T-helper 1 cell treated with Interleukin-12 subunit alpha and Interleukin-12 subunit beta and Interleukin-4 antibody, amounts not matched to agents 30 ng/mL and 1 ng/mL, for 36 hours (primary cell): ENCODE data around the gene EFEMP2. TPM values are rescaled to one million over a fixed set of nuclear protein-coding genes. Genes with fewer than 3 reads are reported as not detected.
"Not testable (repeated sequence)": the region's sequence is repeated elsewhere in the genome, so short reads cannot be mapped to it uniquely, and the experiment has no call there.

ENCODE experiments used
- intact Hi-C: fragments of 100-400 bp; cut with micrococcal nuclease; formaldehyde crosslinking; loops from one replicate; pipeline ENCODE4 v1.15.1; 2024
- total RNA-seq: library from RNA; stranded (reverse); gene quantifications from 2 replicates; pipeline ENCODE4 v1.2.3, GENCODE V29; 2022

EFEMP2 gene
- total RNA-seq, 1 donor from 2014 or later, result 7.2 TPM

DNA sequence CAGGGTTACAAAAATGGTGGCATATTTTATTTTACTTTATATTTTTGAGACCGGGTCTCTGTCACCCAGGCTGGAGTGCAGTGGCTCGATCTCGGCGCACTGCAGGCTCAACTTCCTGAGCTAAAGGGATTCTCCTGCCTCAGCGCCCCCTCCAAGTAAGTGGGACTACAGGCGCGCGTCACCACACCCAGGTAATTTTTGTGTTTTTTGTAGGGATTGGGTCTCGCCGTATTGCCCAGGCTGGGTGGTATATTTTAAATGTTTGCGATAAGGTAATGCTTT is 28.2 kb upstream of the EFEMP2 start:
- intact Hi-C loops, result loop anchor here (1.0 kb wide), 7 partner anchors 8 to 181 kb away; partner anchors contain the start of genes C11orf68, CCDC85B, DRAP1 and RNASEH2C

- intact Hi-C loops, result loop anchor here (1.0 kb wide), 7 partner anchors 9 to 180 kb away; partner anchors contain the start of genes C11orf68, CCDC85B, DRAP1 and RNASEH2C
Observed at GRCh38 chr11:65900125-65900898, 27.7 kb upstream of the EFEMP2 start, which contains the start of gene FOSL1. Gene FOSL1, minus strand, starts transcription at chr11:65900388. Its CDS starts 49 bp downstream, at chr11:65900339.

DNA sequence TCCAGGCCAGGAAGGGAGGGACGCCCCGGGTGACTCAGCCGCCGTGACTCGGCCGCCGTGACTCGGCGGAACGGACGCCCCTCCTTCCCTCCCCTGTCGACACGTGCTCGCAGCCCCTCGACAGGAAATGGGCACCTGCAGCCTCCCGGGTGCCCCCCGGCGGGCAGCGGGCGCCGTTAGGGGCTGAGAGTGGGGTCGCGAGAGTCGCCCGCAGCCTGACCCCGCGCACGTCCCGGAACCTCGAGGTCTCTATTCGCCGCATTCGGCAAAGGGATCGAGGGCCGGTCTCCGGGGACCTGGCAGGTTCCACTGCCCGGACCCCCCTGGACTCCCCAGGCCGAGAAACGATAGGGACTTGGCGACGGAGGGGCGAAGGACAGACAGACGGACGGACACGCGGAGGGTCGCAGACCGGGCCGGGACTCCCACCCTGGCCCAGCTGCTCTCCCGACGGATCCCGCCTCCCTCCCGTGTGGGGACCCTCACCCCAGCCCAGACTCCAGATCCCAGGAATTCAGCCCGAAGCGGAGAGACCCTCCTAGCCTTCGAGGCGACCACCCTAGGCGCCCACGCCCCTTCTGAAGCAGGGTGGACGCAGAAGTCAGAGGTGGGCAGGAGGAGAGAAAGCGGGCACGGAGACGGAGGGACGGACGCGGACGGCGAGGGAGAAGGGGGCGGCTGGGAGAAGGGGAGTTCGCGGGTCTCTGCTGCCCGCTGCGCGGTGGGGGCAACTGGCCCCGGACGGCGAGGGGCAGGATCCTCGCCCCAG is 26.9 kb upstream of the EFEMP2 start:
- intact Hi-C loops, result loop anchor here (1.0 kb wide), 7 partner anchors 9 to 179 kb away; partner anchors contain the start of genes C11orf68, CCDC85B, DRAP1 and RNASEH2C

- intact Hi-C loops, result no loop called here
Observed at GRCh38 chr11:65898656-65899355, 26.2 kb upstream of the EFEMP2 start.

DNA sequence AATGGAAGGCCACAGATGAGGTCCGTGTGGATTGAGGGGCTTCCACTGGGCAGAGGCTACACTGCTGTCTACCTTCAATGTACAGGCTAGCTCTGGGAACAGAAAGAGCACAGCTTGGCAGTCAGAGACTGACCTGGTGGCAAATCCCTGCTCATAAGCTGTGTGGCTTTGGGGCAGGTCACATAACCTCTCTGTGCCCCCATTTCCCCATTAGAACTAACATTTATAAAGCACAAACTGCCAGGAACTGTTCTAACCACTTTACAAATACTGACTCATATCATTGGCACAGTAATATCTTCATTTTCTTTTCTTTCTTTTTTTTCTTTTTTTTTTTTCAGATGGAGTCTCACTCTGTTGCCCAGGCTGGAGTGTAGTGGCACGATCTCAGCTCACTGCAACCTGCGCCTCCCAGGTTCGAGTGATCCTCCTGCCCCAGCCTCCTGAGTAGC is 24.4 kb upstream of the EFEMP2 start:
- intact Hi-C loops, result no loop called here

- intact Hi-C loops, result no loop called here
Observed at GRCh38 chr11:65896034-65896999, 23.7 kb upstream of the EFEMP2 start.

DNA sequence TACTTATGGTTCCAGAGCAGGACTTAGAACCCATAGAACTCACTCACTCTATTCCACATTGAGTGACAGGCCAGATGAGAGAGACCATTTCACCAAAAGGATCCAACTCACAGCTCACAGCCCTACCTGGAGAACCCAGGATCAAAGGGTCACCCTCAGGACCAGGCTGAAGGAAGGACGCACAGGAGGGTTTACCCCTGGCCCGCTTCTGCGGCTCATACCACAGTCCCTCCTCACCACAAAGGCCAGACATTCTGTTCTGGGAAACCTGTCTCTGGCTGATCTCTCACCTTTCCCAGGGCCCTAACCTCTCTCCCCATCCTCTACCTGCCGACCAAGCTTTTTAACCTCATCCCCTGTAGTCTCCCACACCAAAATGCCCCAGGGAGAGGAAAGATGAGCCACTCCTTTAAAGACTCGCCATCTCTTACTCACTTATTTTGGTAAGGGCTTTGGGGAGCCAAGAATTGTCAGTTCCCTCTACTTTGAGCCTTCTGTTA is 22.9 kb upstream of the EFEMP2 start:
- intact Hi-C loops, result no loop called here

DNA sequence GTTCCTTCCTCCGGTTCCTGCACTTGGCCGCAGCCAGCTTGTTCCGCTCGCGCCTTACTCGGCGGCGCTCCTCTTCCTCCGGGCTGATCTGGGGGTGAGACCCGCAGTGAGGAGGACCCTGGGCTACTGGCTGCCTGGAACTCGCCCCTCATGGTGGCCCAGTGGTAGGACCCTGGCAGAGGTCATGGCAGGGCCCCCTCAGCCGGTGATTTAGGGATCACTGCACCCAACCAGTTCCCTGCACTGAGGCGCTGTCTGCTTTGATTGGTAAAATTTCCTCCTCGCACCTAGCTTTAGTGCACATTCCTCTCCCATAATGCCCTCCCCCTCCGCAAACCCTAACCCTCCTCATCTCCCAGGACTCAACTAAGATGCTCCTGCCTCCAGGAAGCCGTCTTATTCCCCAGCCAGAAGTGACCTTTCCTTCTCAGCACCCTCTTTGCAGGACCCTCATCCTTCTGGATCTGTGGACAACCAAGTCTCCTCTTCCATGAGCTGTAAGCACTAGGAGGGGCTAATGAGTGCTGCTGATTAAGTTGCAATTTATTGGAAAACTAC is 21.5 kb upstream of the EFEMP2 start:
- intact Hi-C loops, result loop anchor here (1.0 kb wide), 1 partner anchor 62 kb away; no protein-coding TSS in a partner anchor

GRCh38 chr11:65892661-65893317 is 20.2 kb upstream of the EFEMP2 start:
- intact Hi-C loops, result no loop called here

GRCh38 chr11:65892137-65892540 is 19.5 kb upstream of the EFEMP2 start:
- intact Hi-C loops, result not testable (repeated sequence)

GRCh38 chr11:65891219-65892136 is 18.9 kb upstream of the EFEMP2 start:
- intact Hi-C loops, result no loop called here

- intact Hi-C loops, result loop anchor here (1.0 kb wide), 7 partner anchors 10 to 162 kb away; partner anchors contain the start of genes C11orf68, DRAP1, FOSL1 and SF3B2
Observed at GRCh38 chr11:65890324-65891218, 18.0 kb upstream of the EFEMP2 start, which contains the start of gene CCDC85B. Gene CCDC85B, plus strand, starts transcription at chr11:65890673. Its CDS starts 111 bp downstream, at chr11:65890784.

- intact Hi-C loops, result loop anchor here (1.0 kb wide), 3 partner anchors 73 to 176 kb away; partner anchors contain the start of genes BANF1, EIF1AD, KAT5 and SART1
Observed at GRCh38 chr11:65888163-65888814, 15.7 kb upstream of the EFEMP2 start, which contains the start of gene FIBP. Gene FIBP, minus strand, starts transcription at chr11:65888471. Its CDS starts 53 bp downstream, at chr11:65888418.

GRCh38 chr11:65887723-65888162 is 15.1 kb upstream of the EFEMP2 start:
- intact Hi-C loops, result loop anchor here (1.0 kb wide), 3 partner anchors 74 to 175 kb away; partner anchors contain the start of genes BANF1, EIF1AD, KAT5 and SART1

DNA sequence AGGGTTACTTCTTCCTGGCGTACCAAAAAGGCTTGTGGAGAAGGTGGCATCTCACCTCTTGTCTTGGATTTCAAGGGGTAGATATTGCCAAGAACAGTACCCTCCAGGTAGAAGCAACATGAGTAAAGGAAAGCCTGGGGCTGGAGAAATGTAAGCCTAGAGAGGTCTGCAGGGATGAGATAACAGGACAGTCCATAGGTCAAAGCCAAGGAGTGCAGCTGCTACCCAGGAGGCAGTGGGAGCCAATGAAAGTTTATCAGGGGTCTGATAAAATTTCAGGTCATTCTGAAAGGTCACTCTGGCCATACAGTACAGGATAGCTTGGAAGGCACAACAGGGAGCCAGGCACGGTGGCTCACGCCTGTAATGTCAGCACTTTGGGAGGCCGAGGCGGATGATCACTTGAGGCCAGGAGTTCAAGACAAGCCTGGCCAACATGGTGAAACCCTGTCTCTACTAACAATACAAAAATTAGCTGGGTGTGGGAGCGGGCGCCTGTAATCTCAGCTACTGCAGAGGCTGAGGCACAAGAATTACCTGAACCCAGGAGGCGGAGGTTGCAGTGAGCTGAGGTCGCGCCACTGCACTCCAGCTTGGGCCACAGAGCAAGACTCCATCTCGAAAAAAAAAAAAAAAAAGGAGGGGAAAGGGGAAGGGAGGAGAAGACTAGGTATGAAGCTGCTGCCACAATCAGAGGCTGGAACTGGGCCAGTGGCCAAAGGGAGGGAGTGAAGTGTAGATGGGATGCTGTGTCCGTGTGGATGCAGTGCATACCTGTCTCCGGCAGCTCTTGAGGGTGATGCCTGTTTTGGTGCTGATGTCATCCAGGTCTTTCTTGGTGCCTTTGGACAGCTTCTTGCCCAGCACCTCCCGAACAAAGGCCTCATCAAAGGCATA is 14.5 kb upstream of the EFEMP2 start:
- intact Hi-C loops, result no loop called here
